GM19239 (cell line): ENCODE results near the gene MC4R.

Experiments used
- DNase-seq: peaks from one replicate; pipeline ENCODE4 v3.0.0; 2011; ENCODE audit warnings: low spot score; ENCODE audit not compliant: insufficient read length
- FAIRE-seq: peaks from 2 replicates; lab custom pipeline; 2011; peaks lifted over from hg19 to GRCh38; lab: Jason Lieb, UNC

The MC4R gene

GRCh38 chr18:60331890-60332289 lies 40.7 kb downstream of the MC4R start:
- FAIRE-seq (no peak), DNase-seq (no peak)

- no peak for FAIRE-seq
Observed at GRCh38 chr18:60329131-60329530, 43.4 kb downstream of the MC4R start.

GRCh38 chr18:60327880-60328279 lies 44.7 kb downstream of the MC4R start:
- FAIRE-seq, result no peak
- no peak for DNase-seq

More at GRCh38 chr18:60329131-60329530, 43.4 kb downstream of the MC4R start:
- no peak for DNase-seq

GRCh38 chr18:60322591-60322990 lies 50.0 kb downstream of the MC4R start:
- FAIRE-seq, result no peak
- no peak for DNase-seq
